ENCODE data around the gene YPEL5. TPM values are rescaled to one million over a fixed set of nuclear protein-coding genes. Genes with fewer than 3 reads are reported as not detected.

YPEL5 gene
- total RNA-seq, 1 experiment from 2014 or later = 53.6 TPM

DNA sequence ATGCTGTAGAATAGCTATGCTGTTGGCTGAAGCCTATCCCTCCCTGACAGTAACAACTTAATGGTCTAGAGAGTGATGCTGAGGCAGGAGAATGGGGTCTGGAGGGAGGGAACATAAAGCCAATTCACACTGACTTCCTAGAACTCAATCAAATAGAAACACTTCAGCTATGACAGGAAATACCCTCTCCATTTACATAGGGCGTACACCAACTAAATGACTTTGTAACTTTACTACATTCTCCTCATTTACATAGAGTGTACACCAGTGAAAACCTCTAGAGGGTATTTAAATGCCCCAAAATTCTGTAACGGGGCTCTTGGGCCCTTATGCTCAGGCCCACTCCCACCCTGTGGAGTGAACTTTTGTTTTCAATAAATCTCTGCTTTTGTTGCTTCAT, 41.5 kb downstream of the YPEL5 start:
- DNase-seq (ENCODE audit: low read depth, low spot score) = no peak
- in situ Hi-C loops (cut with HindIII; ENCODE audit: low pct_unique_long_range_greater_than_20kb, low sequenced_read_pairs) = no loop called here

DNA sequence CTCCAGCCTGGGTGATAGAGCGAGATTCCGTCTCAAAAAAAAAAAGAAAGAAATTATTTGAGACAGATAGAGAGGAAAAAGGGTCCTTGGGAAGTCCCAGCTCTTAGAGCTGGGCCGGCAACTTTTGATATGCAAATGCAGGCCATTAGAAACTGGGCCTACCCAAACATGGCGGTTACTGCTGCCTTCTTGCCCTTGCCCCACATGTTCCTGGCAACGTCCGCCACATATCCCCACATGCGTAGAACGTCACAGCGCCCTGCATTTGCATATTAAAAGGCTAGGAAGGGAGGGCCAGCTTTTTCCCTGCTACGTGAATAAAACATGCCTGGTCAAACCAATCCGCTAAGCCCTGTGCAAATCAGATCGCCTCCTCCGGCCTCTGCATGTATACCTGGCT, 43.8 kb downstream of the YPEL5 start:
- no peak for DNase-seq (ENCODE audit: low read depth, low spot score)
- in situ Hi-C loops (cut with HindIII; ENCODE audit: low pct_unique_long_range_greater_than_20kb, low sequenced_read_pairs) = no loop called here

DNA sequence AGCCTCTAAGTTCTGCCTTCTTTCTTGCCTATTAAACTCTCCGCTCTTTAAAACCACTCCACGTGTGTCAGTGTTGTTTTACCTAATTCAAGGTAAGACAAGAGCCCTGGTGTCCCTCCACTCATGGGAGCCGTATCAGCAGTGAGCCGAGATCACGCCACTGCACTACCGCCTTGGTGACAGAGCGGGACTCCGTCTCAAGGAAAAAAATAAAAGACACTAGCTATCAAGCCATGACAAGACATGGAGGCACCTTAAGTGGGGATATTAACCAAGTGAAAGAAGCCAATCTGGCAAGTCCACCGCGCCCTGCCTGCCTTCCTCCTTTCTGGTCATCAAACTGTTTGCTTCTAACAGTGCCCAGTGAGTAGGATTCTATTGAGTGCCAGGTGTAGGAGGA, 44.3 kb downstream of the YPEL5 start:
- in situ Hi-C loops (cut with HindIII; ENCODE audit: low pct_unique_long_range_greater_than_20kb, low sequenced_read_pairs) = no loop called here
- no peak for DNase-seq (ENCODE audit: low read depth, low spot score)

DNA sequence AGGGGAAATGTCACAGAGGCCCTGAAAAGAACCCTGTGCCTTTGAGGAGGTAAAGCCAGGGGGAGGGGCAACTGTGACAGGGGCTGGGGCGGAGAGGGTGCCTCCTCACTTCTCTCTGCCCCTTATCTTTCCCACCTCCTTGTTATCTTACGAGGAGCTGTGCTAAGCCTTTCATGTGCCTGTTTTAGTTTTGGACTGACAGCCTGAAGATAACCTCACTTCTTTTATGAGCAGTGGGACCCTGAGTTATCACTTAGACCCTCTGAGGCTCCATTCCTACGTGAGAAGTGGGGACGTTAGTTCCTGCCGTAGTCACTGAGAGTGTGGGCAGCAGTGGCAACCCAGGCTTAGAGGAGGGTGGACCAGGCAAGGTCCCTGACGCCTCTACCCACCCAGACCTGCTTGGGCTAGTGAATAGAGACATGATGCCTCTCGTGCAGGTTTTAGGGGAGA, 45.0 kb downstream of the YPEL5 start:
- no peak for DNase-seq (ENCODE audit: low read depth, low spot score)
- in situ Hi-C loops (cut with HindIII; ENCODE audit: low pct_unique_long_range_greater_than_20kb, low sequenced_read_pairs) = no loop called here

DNA sequence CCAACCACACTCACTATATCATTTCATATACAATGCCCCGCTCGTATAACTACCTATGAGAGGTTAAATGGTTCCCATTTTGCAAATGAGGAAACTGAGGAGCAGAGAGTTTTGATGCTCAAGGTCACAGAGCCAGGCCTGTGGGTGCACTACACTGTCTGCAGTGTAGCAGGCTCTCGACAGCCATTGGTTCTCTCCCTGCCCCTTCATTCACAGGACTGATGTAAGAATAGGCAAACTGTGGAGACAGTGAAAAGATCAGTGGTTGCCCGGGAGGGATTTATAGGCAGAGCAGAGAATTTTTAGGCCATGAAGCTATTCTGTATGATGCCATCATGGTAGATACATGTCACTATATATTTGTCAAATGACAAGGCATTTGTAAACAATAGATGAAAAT, 45.5 kb downstream of the YPEL5 start:
- DNase-seq (ENCODE audit: low read depth, low spot score) = no peak
- in situ Hi-C loops (cut with HindIII; ENCODE audit: low pct_unique_long_range_greater_than_20kb, low sequenced_read_pairs) = no loop called here

DNA sequence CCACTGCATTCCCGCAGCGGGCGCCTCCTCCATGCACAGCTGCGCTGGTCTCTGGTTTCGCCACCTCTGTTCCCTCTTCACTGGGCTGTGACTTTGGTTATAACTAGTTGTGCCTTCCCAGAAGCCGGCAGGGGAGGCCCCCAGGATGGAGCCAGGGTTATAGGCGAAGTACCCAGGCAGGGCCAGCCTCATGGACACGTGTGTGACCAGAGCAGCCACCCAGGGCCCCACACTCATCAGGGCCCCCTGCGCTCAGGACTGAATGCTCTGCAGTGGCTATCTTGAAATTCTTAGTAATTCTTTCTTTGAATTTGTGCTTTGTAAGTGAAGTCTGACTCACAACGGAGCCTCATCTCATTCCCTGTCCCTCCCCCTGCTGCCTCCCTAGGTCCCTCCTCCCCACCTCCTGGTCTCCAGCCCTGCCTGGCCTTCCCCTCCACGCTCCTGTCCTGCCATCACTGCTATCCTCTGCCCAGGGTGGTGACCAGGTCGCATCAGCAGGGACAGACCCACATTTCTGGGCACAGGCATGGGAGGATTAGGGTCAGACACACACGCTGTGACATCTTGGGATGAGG, 46.4 kb downstream of the YPEL5 start:
- in situ Hi-C loops (cut with HindIII; ENCODE audit: low pct_unique_long_range_greater_than_20kb, low sequenced_read_pairs) = no loop called here
- no peak for DNase-seq (ENCODE audit: low read depth, low spot score)

DNA sequence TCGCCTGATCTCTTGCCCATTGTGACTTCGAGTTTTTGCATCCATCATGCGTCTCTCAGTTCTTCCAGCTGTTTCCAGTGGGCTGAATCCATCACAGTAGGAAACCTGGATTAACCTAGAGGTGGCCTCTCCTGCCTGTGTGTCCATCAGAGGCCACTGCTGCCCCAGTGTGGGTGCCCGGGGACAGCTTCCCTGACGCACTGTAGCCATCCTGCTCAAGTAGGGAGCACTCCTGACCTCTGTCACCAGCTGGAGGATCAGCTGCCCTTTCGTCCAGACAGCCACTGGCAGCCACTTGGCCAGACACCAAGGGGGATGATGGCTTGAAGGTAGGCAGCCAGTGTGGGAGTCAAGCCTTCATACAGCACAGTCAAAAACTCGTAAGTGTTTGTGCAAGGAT, 47.6 kb downstream of the YPEL5 start:
- no peak for DNase-seq (ENCODE audit: low read depth, low spot score)

DNA sequence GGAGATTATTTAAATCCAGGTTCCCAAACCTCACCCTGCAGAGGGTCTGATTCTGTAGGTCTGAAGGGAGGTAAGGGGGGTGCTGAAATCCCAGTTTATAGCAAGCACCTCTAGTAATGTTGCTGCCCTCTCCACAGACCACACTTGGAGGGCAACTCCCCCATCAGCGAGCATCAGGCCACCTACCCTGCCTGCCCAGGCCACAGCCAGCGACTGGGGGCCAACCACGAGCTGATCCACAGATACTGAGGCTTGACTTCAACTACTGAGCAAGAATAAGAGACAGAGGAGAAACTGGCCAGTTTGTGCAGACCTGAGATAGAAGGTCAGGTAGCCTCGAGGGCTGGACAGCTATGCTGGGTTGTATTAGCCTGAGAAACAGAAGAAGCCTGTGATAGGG, 48.2 kb downstream of the YPEL5 start:
- in situ Hi-C loops (cut with HindIII; ENCODE audit: low pct_unique_long_range_greater_than_20kb, low sequenced_read_pairs) = no loop called here
- no peak for DNase-seq (ENCODE audit: low read depth, low spot score)

More for the DNA sequence above, 47.6 kb downstream of the YPEL5 start:
- in situ Hi-C loops (cut with HindIII; ENCODE audit: low pct_unique_long_range_greater_than_20kb, low sequenced_read_pairs) = no loop called here

DNA sequence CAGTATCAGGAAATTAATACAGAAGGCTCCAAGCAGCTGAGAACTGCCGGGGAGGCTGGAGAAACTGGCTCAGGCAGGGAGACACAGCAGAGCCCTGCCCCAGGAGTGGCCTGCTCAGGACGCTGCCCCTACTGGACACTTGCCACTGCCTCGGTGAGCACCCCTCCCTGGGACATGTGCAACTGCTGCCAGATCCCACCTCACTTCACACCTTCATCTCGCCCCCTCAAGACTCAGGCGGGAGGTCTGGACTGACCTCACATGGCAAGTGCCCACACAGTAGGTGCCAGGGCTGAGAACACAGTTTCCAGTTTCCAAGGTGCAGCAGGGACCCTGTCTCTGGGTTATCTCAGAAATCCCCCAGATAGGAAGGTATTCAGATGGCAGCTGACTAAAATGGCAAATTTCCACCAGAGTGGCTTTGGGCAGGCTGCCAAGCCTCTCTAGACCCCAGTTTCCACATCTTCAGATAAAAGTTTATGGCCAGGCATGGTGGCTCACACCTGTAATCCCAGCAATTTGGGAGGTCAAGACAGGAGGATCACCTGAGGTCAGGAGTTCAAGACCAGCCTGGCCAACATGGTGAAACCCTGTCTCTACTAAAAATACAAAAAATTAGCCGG, 50.9 kb downstream of the YPEL5 start:
- in situ Hi-C loops (cut with HindIII; ENCODE audit: low pct_unique_long_range_greater_than_20kb, low sequenced_read_pairs) = no loop called here
- DNase-seq (ENCODE audit: low read depth, low spot score) = no peak

DNA sequence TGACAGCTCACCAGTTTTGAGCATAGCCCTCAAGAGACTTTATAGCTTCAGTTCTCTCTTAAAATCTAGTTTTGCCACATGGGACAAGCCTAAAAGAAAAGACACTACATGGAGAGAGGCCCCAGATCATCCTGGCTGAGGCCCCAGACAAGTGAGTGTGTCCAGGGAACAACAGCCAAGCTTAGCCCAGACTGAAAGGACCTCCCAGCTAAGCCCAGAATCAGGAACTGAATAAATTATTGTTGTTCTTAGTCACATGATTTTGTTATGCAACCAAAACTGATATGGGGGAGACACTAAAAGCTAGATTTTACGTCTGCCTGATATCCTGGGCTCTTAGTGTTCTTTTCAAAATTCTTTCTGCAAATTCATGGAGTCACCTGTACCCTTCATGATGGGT, 55.2 kb downstream of the YPEL5 start:
- DNase-seq (ENCODE audit: low read depth, low spot score) = no peak
- in situ Hi-C loops (cut with HindIII; ENCODE audit: low pct_unique_long_range_greater_than_20kb, low sequenced_read_pairs) = no loop called here

DNA sequence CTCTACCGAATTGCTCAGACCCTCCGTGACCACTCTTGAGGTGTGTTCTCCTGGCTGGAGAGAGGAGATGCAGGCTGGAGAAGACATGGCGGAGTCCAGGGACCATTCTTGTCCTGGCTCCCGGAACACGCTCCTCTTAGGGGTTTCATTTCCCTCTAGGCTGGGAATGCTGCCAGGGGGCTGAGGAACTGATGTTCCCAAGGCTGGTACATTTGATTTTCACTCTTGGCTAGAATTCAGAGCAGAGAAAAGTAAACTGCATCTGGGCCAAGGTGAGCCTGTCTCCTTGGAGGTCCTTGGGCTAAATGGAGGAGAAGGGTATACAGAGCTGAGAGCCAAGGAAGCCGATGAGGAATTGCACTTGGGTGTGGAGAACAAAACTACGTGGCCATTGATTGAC, 56.3 kb downstream of the YPEL5 start:
- DNase-seq (ENCODE audit: low read depth, low spot score) = no peak
- in situ Hi-C loops (cut with HindIII; ENCODE audit: low pct_unique_long_range_greater_than_20kb, low sequenced_read_pairs) = no loop called here

DNA sequence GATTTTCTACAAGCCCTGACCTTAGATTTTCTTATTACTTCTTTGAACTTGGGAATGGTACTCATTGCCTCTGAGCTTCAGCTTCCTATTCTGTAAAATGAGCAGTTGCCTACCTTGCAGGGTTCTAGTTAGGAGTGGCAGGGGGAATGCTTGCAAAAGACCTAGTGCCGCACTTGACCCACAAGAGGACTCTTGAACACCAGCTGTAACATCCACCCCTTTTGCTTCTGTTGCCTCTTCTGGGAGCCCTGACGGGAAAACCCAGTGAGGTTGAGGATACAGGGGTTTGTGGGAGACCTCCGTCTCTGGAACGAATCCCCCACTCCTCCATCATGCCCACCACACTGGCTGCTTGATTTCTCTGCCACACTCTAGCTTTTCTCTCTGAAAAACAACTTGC, 57.5 kb downstream of the YPEL5 start:
- DNase-seq (ENCODE audit: low read depth, low spot score) = no peak
- in situ Hi-C loops (cut with HindIII; ENCODE audit: low pct_unique_long_range_greater_than_20kb, low sequenced_read_pairs) = no loop called here

DNA sequence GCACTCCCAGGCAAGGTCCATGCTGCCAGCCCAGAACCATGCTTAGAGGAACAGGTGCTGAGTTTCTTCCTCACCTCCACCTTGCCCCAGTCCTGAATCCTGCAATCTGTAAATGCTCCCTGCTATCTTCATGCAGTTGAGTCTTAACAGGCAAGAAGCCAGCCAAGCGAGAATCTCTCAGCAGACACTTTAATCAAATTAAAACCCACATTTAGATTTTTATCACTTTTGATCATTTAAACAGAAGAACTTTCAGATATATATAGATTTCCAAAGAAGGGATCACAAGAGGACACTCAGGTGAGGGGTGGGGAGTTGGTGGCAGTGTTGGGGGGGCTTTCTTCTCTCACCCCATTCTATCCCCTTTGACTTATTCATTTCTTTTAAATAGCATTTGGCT, 58.6 kb downstream of the YPEL5 start:
- no peak for DNase-seq (ENCODE audit: low read depth, low spot score)
- in situ Hi-C loops (cut with HindIII; ENCODE audit: low pct_unique_long_range_greater_than_20kb, low sequenced_read_pairs) = no loop called here

DNA sequence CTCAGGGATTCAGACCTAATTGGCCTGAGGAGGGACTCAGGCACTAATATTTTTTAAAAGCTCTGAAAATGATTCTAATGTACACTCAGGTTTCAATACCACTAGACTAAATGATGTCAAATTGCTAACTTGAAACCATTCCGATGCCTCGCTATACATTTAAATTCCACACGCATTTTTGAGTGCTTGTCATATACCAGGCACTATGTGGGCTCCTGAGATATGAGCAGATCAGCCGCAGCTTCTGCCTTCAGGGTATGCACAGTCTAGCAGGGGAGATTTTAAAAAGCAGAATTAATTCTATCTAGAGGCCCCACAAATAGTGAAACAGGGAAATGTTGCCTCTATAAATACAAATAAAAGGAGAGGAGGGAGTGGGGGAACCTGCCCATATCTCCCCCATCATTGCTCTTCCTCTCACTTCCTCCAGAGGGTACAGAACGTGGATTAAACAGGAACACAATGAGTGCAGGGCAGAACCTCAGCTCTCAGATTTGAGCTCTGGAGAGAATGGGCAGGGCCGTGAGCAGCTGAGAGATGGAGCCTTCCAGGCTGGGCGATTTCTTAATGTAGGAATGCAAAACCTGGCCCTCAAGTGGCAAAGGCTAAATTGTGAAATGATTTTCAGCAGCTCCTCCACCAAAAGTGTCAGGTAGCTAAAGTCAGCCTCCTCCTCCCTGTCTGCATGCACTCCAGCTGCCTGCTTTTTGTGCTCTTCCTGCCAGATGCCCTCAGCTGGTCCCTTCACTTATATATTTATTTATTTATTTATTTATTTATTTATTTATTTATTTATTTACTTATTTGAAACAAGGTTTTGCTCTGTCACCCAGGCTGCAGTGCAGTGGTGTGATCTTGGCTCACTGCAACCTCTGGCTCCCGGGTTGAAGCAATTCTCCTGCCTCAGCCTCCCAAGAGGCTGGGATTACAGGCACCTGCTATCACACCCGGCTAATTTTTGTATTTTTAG, 59.9 kb downstream of the YPEL5 start:
- no peak for DNase-seq (ENCODE audit: low read depth, low spot score)
- in situ Hi-C loops (cut with HindIII; ENCODE audit: low pct_unique_long_range_greater_than_20kb, low sequenced_read_pairs) = no loop called here

DNA sequence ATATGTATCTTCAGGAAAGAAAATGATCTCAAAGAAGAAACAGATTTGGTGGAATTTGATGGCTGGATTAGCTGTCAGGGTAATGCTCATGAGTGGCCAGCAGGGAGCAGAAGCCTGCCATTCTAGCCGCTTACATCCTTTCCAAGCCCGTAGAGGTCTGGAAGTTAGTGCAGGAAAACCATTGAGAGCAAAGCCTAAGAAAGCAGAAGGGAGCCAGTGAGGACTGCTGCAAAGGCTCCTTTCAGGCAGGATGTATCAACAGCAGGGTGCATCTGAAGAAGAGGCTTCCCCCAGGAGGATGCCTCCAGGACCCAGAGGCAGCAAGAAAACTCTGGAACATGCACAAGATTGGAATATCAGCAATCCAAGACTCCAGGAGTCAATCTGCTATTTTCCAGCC, 61.6 kb downstream of the YPEL5 start:
- peak; percentile 88 for DNase-seq (ENCODE audit: low read depth, low spot score)
- in situ Hi-C loops (cut with HindIII; ENCODE audit: low pct_unique_long_range_greater_than_20kb, low sequenced_read_pairs) = no loop called here

DNA sequence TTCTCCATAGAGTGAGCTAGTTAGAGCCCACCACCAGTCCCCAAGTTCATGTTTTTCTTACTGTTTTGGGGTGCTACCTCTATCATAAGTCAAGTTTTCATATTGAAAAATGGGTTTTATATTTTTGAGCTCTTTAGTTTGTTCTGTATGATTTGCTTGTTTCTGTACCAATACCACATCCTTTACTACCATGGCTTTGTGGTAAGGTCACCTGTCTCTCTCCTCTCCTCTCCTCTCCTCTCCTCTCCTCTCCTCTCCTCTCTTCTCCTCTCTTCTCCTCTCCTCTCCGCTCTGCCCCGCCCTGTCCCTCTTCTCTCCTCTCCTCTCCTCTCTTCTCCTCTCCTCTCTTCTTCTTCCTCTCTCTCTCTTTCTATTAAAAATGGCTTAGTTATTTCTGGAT, 62.4 kb downstream of the YPEL5 start:
- DNase-seq (ENCODE audit: low read depth, low spot score) = no peak
- in situ Hi-C loops (cut with HindIII; ENCODE audit: low pct_unique_long_range_greater_than_20kb, low sequenced_read_pairs) = no loop called here

Data from SK-MEL-5 (cell line).